ENCODE measurements around the gene NPSR1. TPM values are rescaled to one million over a fixed set of nuclear protein-coding genes. Genes with fewer than 3 reads are reported as not detected.

Gene NPSR1
- total RNA-seq, 2 donors from 2014 or later = not detected

DNA sequence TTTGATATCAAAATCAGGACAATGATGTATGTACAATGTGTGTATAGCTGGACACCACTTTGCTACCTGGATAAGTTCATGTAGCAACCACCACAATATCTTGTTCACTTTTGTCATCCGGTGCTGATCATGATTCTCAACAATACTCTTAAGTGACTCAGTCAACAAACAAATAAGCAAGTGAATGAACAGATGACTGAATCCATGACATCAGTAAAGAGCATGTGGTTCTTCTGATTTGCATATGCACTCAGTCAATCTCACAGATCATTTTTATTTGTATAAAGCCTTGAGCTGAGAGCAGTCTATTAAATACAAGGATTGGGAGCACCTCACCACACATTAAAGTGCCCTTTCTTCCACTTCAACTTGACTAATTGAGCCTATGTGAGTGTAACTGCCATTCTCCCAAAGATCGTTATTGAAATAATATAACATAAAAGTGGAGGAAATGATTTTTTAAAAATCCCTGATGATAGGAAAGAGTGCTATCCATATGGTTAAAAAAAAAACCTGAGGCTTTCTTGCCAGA is 69.5 kb downstream of the NPSR1 start:
- no peak overlapping the region for H3K27ac ChIP-seq
- no peak for ATAC-seq
- no peak for TF ChIP-seq POLR2A (IDR thresholded peaks at IDR 0.05)
- TF ChIP-seq, protein P1, sequence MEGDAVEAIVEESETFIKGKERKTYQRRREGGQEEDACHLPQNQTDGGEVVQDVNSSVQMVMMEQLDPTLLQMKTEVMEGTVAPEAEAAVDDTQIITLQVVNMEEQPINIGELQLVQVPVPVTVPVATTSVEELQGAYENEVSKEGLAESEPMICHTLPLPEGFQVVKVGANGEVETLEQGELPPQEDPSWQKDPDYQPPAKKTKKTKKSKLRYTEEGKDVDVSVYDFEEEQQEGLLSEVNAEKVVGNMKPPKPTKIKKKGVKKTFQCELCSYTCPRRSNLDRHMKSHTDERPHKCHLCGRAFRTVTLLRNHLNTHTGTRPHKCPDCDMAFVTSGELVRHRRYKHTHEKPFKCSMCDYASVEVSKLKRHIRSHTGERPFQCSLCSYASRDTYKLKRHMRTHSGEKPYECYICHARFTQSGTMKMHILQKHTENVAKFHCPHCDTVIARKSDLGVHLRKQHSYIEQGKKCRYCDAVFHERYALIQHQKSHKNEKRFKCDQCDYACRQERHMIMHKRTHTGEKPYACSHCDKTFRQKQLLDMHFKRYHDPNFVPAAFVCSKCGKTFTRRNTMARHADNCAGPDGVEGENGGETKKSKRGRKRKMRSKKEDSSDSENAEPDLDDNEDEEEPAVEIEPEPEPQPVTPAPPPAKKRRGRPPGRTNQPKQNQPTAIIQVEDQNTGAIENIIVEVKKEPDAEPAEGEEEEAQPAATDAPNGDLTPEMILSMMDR (IDR thresholded peaks at IDR 0.05) = no peak
- H3K27me3 ChIP-seq = no peaks in the 10 kb centered on the region
- DNase-seq = no peak
- WGBS, 2 donors = 76 to 80% methylated on average over 2 of the region's 2 CpGs
- H3K4me1 ChIP-seq = no peaks in the 10 kb centered on the region
- H3K9me3 ChIP-seq = no peaks in the 10 kb centered on the region
- H3K4me3 ChIP-seq = no peak overlapping the region
- H3K36me3 ChIP-seq (replicated peaks in 1 of 2; ENCODE audit: insufficient read depth in 1 of 2, low read depth in 2 of 2) = no peaks in the 10 kb centered on the region
- intact Hi-C loops (cut with DNase I) = no loop called here

DNA sequence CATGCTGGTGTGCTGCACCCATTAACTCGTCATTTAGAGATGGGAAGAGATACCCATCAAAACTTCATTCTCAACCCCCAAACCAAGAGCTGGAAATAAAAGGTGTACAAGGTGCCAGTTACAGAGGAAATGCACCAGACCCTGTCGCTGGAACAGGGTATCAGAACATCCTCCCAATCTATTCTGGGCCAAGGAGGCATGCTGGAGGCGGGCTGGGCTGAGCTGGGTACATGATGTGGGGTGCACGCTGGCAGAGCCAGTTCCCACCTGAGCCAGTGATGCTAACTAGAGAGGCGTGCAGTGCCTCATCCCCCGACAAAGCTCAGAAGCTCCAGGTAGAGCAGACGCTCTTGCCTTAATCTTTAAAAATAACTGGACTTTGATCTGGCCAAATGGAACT is 70.1 kb downstream of the NPSR1 start:
- intact Hi-C loops (cut with DNase I) = no loop called here

DNA sequence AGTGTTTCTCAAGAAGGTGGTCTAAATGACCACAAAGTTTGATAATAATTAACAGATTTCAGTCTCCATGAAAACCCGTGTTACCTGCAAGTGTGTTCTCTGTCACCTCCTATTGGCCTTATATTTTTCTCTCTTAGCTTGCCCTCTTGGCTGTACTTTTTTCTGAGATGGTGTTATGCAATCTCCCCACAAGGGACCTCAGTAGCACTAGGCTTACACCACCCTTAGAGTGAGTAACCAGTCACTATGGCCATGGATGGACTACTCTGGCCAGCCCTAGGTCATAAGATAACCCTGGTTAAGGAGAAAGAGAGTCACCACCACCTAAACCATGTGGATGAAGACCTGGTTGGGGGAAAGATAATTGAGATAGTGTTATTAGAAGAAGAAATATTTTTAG is 76.8 kb downstream of the NPSR1 start:
- H3K27me3 ChIP-seq = no peaks in the 10 kb centered on the region
- intact Hi-C loops (cut with DNase I) = no loop called here
- TF ChIP-seq, protein P1 (IDR thresholded peaks at IDR 0.05) = no peak
- TF ChIP-seq POLR2A (IDR thresholded peaks at IDR 0.05) = no peak
- no peak overlapping the region for H3K27ac ChIP-seq
- 83 to 93% methylated on average over 1 of the region's 1 CpG for WGBS, 2 donors
- DNase-seq (no peak), ATAC-seq (no peak)
- H3K4me1 ChIP-seq = no peaks in the 10 kb centered on the region
- no peaks in the 10 kb centered on the region for H3K36me3 ChIP-seq (replicated peaks in 1 of 2; ENCODE audit: insufficient read depth in 1 of 2, low read depth in 2 of 2)
- no peak overlapping the region for H3K4me3 ChIP-seq
- H3K9me3 ChIP-seq = no peaks in the 10 kb centered on the region

More for the DNA sequence above, 70.1 kb downstream of the NPSR1 start:
- DNase-seq (no peak), ATAC-seq (no peak)
- H3K27ac ChIP-seq = no peak overlapping the region
- no peaks in the 10 kb centered on the region for H3K27me3 ChIP-seq
- no peaks in the 10 kb centered on the region for H3K9me3 ChIP-seq
- no peaks in the 10 kb centered on the region for H3K4me1 ChIP-seq
- WGBS, 2 donors = 68 to 73% methylated on average over 7 of the region's 7 CpGs
- TF ChIP-seq, protein P1 (IDR thresholded peaks at IDR 0.05) = no peak
- TF ChIP-seq POLR2A (IDR thresholded peaks at IDR 0.05) = no peak
- H3K4me3 ChIP-seq = no peak overlapping the region
- H3K36me3 ChIP-seq (replicated peaks in 1 of 2; ENCODE audit: insufficient read depth in 1 of 2, low read depth in 2 of 2) = no peaks in the 10 kb centered on the region

DNA sequence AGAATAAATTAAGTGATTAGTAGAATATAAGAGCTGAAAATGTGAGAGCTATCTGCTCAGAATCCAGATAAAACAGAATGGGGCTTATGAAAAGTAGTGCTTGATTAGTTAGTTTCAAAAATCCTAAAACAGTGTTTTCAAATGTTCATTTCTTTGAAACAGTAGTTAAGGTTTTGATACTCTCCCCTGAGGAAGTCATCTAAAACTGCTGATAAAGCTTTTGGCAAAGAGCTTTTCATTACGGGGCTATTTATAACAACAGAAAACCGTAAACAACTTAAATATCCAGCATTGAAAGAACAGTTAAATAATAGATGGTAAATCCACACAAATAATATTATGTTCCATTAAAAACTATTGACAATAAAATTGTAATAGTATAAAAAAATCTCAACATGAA is 77.5 kb downstream of the NPSR1 start:
- H3K27me3 ChIP-seq = no peaks in the 10 kb centered on the region
- no peak for DNase-seq
- no peak for ATAC-seq
- TF ChIP-seq, protein P1 (IDR thresholded peaks at IDR 0.05) = no peak
- TF ChIP-seq POLR2A (IDR thresholded peaks at IDR 0.05) = no peak
- H3K36me3 ChIP-seq (replicated peaks in 1 of 2; ENCODE audit: insufficient read depth in 1 of 2, low read depth in 2 of 2) = no peaks in the 10 kb centered on the region
- H3K4me3 ChIP-seq = no peak overlapping the region
- intact Hi-C loops (cut with DNase I) = no loop called here
- H3K9me3 ChIP-seq = peaks cover 0 to 1% (median 0%) of the 10 kb centered on the region in 3 donors
- no peak overlapping the region for H3K27ac ChIP-seq
- no peaks in the 10 kb centered on the region for H3K4me1 ChIP-seq
- 29 to 35% methylated on average over 2 of the region's 2 CpGs for WGBS, 2 donors

DNA sequence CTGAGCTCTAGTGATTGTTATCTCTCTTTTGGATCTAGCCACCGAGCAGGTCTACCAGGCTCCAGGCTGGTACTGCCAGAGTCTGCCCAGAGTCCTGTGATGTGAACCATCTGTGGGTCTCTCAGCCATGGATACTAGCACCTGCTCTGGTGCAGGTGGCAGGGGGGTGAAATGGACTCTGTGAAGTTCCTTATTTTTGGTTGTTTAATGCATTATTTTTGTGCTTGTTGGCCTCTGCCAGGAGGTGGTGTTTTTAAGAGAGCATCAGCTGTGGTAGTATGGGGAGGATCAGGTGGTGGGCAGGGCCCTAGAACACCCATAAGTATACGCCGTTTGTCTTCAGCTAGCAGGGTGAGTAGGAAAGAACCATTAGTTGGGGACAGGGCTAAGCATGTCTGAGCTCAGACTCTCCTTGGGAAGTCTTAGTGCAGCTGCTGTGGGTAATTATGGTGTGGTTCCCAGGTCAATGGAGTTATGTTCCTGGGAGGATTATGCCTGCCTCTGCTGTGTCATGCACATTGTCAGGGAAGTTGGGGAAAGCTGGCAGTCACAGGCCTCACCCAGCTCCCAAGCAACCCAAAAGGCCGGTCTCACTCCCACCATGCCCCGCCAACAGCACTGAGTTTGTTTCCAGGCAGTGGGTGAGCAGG is 81.8 kb downstream of the NPSR1 start:
- ATAC-seq (no peak), DNase-seq (no peak)
- H3K27me3 ChIP-seq = no peaks in the 10 kb centered on the region
- 79 to 85% methylated on average over 5 of the region's 5 CpGs for WGBS, 2 donors
- H3K36me3 ChIP-seq (replicated peaks in 1 of 2; ENCODE audit: insufficient read depth in 1 of 2, low read depth in 2 of 2) = no peaks in the 10 kb centered on the region
- intact Hi-C loops (cut with DNase I) = no loop called here
- H3K4me3 ChIP-seq = no peak overlapping the region
- H3K9me3 ChIP-seq = peaks cover 0 to 17% (median 0%) of the 10 kb centered on the region in 3 donors
- no peak overlapping the region for H3K27ac ChIP-seq
- no peaks in the 10 kb centered on the region for H3K4me1 ChIP-seq
- no peak for TF ChIP-seq POLR2A (IDR thresholded peaks at IDR 0.05)
- TF ChIP-seq, protein P1 (IDR thresholded peaks at IDR 0.05) = no peak

Measured in body of pancreas (tissue), 4 donors.